B cell (primary cell): ENCODE data around the gene SLC9A5. TPM values are rescaled to one million over a fixed set of nuclear protein-coding genes. Genes with fewer than 3 reads are reported as not detected.

Experiments
- ATAC-seq: fragments of 200-7000 bp; cut with Tn5 transposase; one replicate; pipeline ENCODE4 v1.10.0; 2021; ENCODE audit warnings: low read depth, mild to moderate bottlenecking, moderate number of reproducible peaks, moderate library complexity
- CTCF ChIA-PET: fragments of 350-600 bp; sonication (Branson Sonifier 250); formaldehyde crosslinking; loops from one replicate; lab custom pipeline; 2021; ENCODE audit warnings: antibody characterized with exemption, inconsistent platforms; lab: Charles Lee
- POLR2A ChIA-PET: fragments of 350-600 bp; sonication (Branson Sonifier 250); formaldehyde crosslinking; loops from one replicate; lab custom pipeline; 2021; ENCODE audit warnings: antibody characterized with exemption; lab: Charles Lee
- DNase-seq: peaks from one replicate; pipeline ENCODE4 v3.0.0; 2013
- H2AFZ ChIP-seq: 2 replicates; pipeline ENCODE4 v1.6.1; 2012; ENCODE audit warnings: mild to moderate bottlenecking, low read depth, low read length; ENCODE audit not compliant: insufficient read depth, poor library complexity, severe bottlenecking
- H3K27ac ChIP-seq, 2 donors: 1 replicate in 1 of 2; 2 replicates in 1 of 2; pipeline ENCODE4 v1.5.1; 2012 to 2013; ENCODE audit warnings: low read length in 2 of 2, mild to moderate bottlenecking in 2 of 2, moderate library complexity in 1 of 2
- H3K27me3 ChIP-seq, 4 experiments: fragments of 200-600 bp in 1 of 4; sonication (generic) in 1 of 4; replicated peaks in 1 of 4; 1 replicate in 2 of 4; 2 replicates in 2 of 4; pipeline versions ENCODE4 v1.6.1 to v1.7.0; 2013 to 2016; ENCODE audit warnings: low read length in 3 of 4, mild to moderate bottlenecking in 2 of 4, mixed read lengths in 1 of 4, moderate library complexity in 1 of 4; ENCODE audit not compliant: insufficient read depth in 4 of 4, control insufficient read depth in 3 of 4; ENCODE audit errors: control extremely low read depth in 1 of 4
- H3K36me3 ChIP-seq, 2 experiments: replicated peaks in 1 of 2; 1 replicate in 1 of 2; 2 replicates in 1 of 2; pipeline versions ENCODE4 v1.6.1 to v1.7.1; 2013; ENCODE audit warnings: low read length in 1 of 2; ENCODE audit not compliant: insufficient read depth in 2 of 2, control insufficient read depth in 1 of 2; ENCODE audit errors: control extremely low read depth in 1 of 2, extremely low read depth in 1 of 2
- H3K4me1 ChIP-seq, 2 donors: fragments of 200-600 bp in 1 of 2; sonication (generic) in 1 of 2; 1 replicate in 1 of 2; 2 replicates in 1 of 2; pipeline versions ENCODE4 v1.5.1 to v1.6.1; 2013 to 2017; ENCODE audit warnings: low read length in 2 of 2; ENCODE audit not compliant: control insufficient read depth in 2 of 2, insufficient read depth in 2 of 2
- H3K4me2 ChIP-seq: replicated peaks from 2 replicates; pipeline ENCODE3; 2012; ENCODE audit warnings: mild to moderate bottlenecking, low read depth, low read length; ENCODE audit not compliant: poor library complexity, severe bottlenecking
- H3K4me3 ChIP-seq, 5 experiments: fragments of 200-600 bp in 1 of 5; sonication (generic) in 1 of 5; 1 replicate in 3 of 5; 2 replicates in 2 of 5; pipeline versions ENCODE4 v1.5.1 to v1.7.0; 2011 to 2016; ENCODE audit warnings: low read length in 4 of 5, mild to moderate bottlenecking in 4 of 5, low read depth in 2 of 5, control low read depth in 1 of 5, moderate library complexity in 1 of 5; ENCODE audit not compliant: insufficient read depth in 1 of 5; ENCODE audit errors: control extremely low read depth in 1 of 5, extremely low read depth in 1 of 5
- H3K79me2 ChIP-seq: fragments of 200-600 bp; sonication (generic); one replicate; pipeline ENCODE4 v1.6.0; 2016; ENCODE audit warnings: low read length; ENCODE audit not compliant: control insufficient read depth, insufficient read depth
- H3K9ac ChIP-seq: fragments of 200-600 bp; sonication (generic); 2 replicates; pipeline ENCODE4 v1.6.1; 2017; ENCODE audit warnings: mild to moderate bottlenecking, low read length, moderate library complexity
- H3K9me3 ChIP-seq, 3 donors: one replicate each; pipeline versions ENCODE4 v1.6.1 to v1.7.1; 2013; ENCODE audit warnings: low read length in 2 of 3; ENCODE audit not compliant: control insufficient read depth in 2 of 3, insufficient read depth in 1 of 3; ENCODE audit errors: control extremely low read depth in 1 of 3
- H4K20me1 ChIP-seq: 2 replicates; pipeline ENCODE4 v1.6.0; 2012; ENCODE audit warnings: mild to moderate bottlenecking, low read length; ENCODE audit not compliant: insufficient read depth, control insufficient read depth, poor library complexity, severe bottlenecking
- H3K27ac Mint-ChIP-seq: one replicate; pipeline ENCODE4 v1.8.0; 2021; ENCODE audit warnings: mixed read lengths
- H3K27me3 Mint-ChIP-seq: one replicate; pipeline ENCODE4 v1.8.0; 2021; ENCODE audit warnings: mixed read lengths
- H3K4me1 Mint-ChIP-seq: one replicate; pipeline ENCODE4 v1.8.0; 2021; ENCODE audit warnings: mixed read lengths
- H3K4me3 Mint-ChIP-seq: one replicate; pipeline ENCODE4 v1.8.0; 2021; ENCODE audit warnings: mixed read lengths
- H3K9me3 Mint-ChIP-seq: one replicate; pipeline ENCODE4 v1.8.0; 2022; ENCODE audit warnings: mixed read lengths; ENCODE audit not compliant: insufficient read depth
- EZH2 ChIP-seq: IDR thresholded peaks from 2 replicates; pipeline ENCODE4 v1.6.1; 2012; ENCODE audit warnings: borderline replicate concordance, low read depth, mild to moderate bottlenecking, moderate library complexity, low read length; ENCODE audit not compliant: insufficient read depth, poor library complexity, severe bottlenecking
- WGBS: methylation state at CpG from one replicate; pipeline ENCODE4 v1.1.5; 2013; ENCODE audit warnings: missing lambda C conversion rate; ENCODE audit not compliant: insufficient coverage; 5-methylcytosine and 5-hydroxymethylcytosine counted together
- intact Hi-C: fragments of 100-400 bp; cut with micrococcal nuclease; formaldehyde crosslinking; loops from one replicate; pipeline ENCODE4 v1.10.0; 2022
- polyA plus RNA-seq: library from polyadenylated mRNA; depleted of rRNA; stranded (reverse); fragments of >200 nt; gene quantifications from 2 replicates; pipeline ENCODE4 v1.2.3, GENCODE V29; 2012
- total RNA-seq, 2 donors: library from RNA; stranded (reverse); fragments of 120-200 nt in 1 of 2; gene quantifications; 1 replicate in 1 of 2; 2 replicates in 1 of 2; pipeline versions ENCODE4 v1.2.3 to v1.2.4, GENCODE V29; 2013 to 2022
- TF ChIP-seq, protein P1 (sequence below): fragments of 200-600 bp; IDR thresholded peaks from one replicate; pipeline ENCODE4 v1.8.0; 2022; ENCODE audit warnings: antibody characterized with exemption, mild to moderate bottlenecking

SLC9A5 gene
- total and polyA plus RNA-seq, 2 donors (not counting 1 experiment from before 2014, with no cell fraction given), result 1.7 TPM

DNA sequence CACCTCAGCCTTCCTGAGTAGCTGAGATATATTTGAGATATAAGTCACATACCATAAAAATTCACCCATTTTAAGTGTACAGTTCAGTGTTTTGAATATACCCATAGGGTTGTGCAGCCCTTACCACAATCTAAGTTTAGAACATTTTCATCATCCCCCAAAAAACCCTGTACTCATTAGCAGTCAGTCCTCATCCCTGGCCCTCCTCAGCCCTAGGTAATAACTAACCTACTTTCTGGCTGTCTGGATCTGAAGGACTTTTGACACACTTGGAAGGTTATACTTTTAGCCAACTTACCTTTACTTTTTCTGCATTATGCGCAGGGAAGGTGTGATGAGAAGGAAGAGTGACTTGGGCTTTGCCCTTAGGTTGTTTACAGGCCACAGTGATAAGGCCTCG is 26.5 kb downstream of the SLC9A5 start:
- no peak overlapping the region for H3K27ac Mint-ChIP-seq
- POLR2A ChIA-PET, result no interaction called here
- H3K27me3 Mint-ChIP-seq, result no peaks in the 10 kb centered on the region
- no peaks in the 10 kb centered on the region for H3K9me3 Mint-ChIP-seq
- Histone ChIP-seq H3K36me3 (no peaks in the 10 kb centered on the region), H4K20me1 (no peaks in the 10 kb centered on the region), H3K27ac (no peak overlapping the region), H3K9me3 (no peaks in the 10 kb centered on the region), H3K9ac (no peak overlapping the region), H2AFZ (no peak overlapping the region), H3K4me2 (no peak overlapping the region), H3K4me1 (peaks cover 7 to 11% of the 10 kb centered on the region in 2 donors), H3K27me3 (no peaks in the 10 kb centered on the region), H3K4me3 (no peak overlapping the region), H3K79me2 (peaks cover 3% of the 10 kb centered on the region)
- CTCF ChIA-PET, result no interaction called here
- no CpG with 5 or more reads among the region's 2 CpGs for WGBS
- DNase-seq (no peak), ATAC-seq (no peak)
- H3K4me3 Mint-ChIP-seq, result no peak overlapping the region
- TF ChIP-seq, protein P1, sequence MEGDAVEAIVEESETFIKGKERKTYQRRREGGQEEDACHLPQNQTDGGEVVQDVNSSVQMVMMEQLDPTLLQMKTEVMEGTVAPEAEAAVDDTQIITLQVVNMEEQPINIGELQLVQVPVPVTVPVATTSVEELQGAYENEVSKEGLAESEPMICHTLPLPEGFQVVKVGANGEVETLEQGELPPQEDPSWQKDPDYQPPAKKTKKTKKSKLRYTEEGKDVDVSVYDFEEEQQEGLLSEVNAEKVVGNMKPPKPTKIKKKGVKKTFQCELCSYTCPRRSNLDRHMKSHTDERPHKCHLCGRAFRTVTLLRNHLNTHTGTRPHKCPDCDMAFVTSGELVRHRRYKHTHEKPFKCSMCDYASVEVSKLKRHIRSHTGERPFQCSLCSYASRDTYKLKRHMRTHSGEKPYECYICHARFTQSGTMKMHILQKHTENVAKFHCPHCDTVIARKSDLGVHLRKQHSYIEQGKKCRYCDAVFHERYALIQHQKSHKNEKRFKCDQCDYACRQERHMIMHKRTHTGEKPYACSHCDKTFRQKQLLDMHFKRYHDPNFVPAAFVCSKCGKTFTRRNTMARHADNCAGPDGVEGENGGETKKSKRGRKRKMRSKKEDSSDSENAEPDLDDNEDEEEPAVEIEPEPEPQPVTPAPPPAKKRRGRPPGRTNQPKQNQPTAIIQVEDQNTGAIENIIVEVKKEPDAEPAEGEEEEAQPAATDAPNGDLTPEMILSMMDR, result no peak
- no peak for TF ChIP-seq EZH2
- H3K4me1 Mint-ChIP-seq, result peaks cover 6% of the 10 kb centered on the region
- intact Hi-C loops, result no loop called here

DNA sequence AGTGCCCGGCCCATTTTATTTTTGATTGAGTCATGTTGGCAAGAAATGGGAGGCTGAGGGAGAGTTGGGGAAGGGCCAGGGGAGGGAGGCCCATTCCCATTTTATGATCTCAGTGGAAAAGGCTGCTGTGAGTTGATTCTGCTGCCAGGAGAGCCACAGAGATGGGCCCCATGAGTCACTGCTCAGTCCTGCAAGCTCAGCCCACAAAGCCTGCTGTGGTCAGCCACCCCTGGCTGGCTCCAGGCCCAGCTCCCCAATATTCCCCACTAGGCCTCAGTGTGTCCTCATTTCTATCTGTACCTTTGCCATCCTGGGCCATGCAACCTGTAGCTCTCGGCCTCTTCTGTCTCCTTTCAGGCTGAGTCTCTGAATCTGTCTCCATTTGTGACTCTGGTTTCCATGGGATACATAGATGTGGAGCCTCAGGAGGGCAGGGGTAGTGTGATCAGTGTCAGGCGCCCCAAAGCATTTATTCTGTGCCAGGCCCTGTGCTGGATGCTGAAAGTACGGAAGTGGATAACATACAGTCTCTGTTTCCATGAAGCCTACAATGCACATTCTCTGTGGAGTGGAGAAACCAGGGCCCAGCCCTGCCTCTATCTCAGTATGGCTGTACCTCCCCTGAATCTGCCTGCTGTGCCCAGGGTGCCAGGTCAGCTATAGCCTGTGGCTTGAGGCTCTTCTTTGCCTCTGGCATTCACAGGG is 28.7 kb downstream of the SLC9A5 start:
- intact Hi-C loops, result no loop called here
- no peaks in the 10 kb centered on the region for H3K36me3 ChIP-seq
- H3K27me3 ChIP-seq, result no peaks in the 10 kb centered on the region
- Mint-ChIP-seq H3K4me3 (peak overlapping the region; percentile 37), H3K4me1 (peaks cover 6% of the 10 kb centered on the region), H3K27me3 (no peaks in the 10 kb centered on the region), H3K27ac (no peak overlapping the region), H3K9me3 (no peaks in the 10 kb centered on the region)
- DNase-seq (no peak), ATAC-seq (no peak)
- POLR2A ChIA-PET, result no interaction called here
- no peak overlapping the region for H3K27ac ChIP-seq
- H3K4me1 ChIP-seq, result peaks cover 7 to 11% of the 10 kb centered on the region in 2 donors
- no peaks in the 10 kb centered on the region for H3K9me3 ChIP-seq
- no peak overlapping the region for H3K9ac ChIP-seq
- peak overlapping the region; percentile 94 for H3K4me2 ChIP-seq
- CTCF ChIA-PET, result interaction anchor here (1.0 to 1.3 kb wide), 3 partner anchors 30 to 61 kb away, joined by 3 read pairs; partner anchors contain the start of gene FHOD1
- peaks cover 3% of the 10 kb centered on the region for H3K79me2 ChIP-seq
- 100% methylated on average over 4 of the region's 4 CpGs for WGBS
- H4K20me1 ChIP-seq, result no peaks in the 10 kb centered on the region
- no peak overlapping the region for H3K4me3 ChIP-seq
- no peak overlapping the region for H2AFZ ChIP-seq
- TF ChIP-seq EZH2, result no peak
- TF ChIP-seq, protein P1, result no peak
